IPS-15b (cell line): Measurements from ENCODE around the gene CAPN11.

ENCODE experiments used
- H3K27me3 ChIP-seq: one replicate; pipeline ENCODE4 v1.6.1; 2013; ENCODE audit warnings: low read length; ENCODE audit not compliant: control insufficient read depth, insufficient read depth
- H3K36me3 ChIP-seq: one replicate; pipeline ENCODE4 v1.6.1; 2013; ENCODE audit warnings: low read length; ENCODE audit not compliant: control insufficient read depth, insufficient read depth
- H3K4me1 ChIP-seq: one replicate; pipeline ENCODE4 v1.6.1; 2013; ENCODE audit warnings: mild to moderate bottlenecking, low read length; ENCODE audit not compliant: control insufficient read depth, insufficient read depth
- H3K4me3 ChIP-seq: one replicate; pipeline ENCODE4 v1.5.1; 2013; ENCODE audit warnings: low read depth, low read length
- H3K9ac ChIP-seq: one replicate; pipeline ENCODE4 v1.6.1; 2013; ENCODE audit warnings: low read depth, mild to moderate bottlenecking, low read length
- H3K9me3 ChIP-seq: one replicate; pipeline ENCODE4 v1.6.1; 2013; ENCODE audit warnings: mild to moderate bottlenecking, low read length; ENCODE audit not compliant: control insufficient read depth, insufficient read depth

Gene CAPN11

GRCh38 chr6:44221961-44222335 is 63.3 kb downstream of the CAPN11 start:
- H3K9ac ChIP-seq: no peak overlapping the region
- H3K4me3 ChIP-seq: no peak overlapping the region
- H3K27me3 ChIP-seq: no peaks in the 10 kb centered on the region
- no peaks in the 10 kb centered on the region for H3K9me3 ChIP-seq
- peaks cover 38% of the 10 kb centered on the region for H3K4me1 ChIP-seq
- no peaks in the 10 kb centered on the region for H3K36me3 ChIP-seq

- Histone ChIP-seq H3K9me3 (no peaks in the 10 kb centered on the region), H3K4me3 (peak overlapping the region; percentile 64), H3K4me1 (peaks cover 35% of the 10 kb centered on the region), H3K9ac (no peak overlapping the region), H3K36me3 (peaks cover 5% of the 10 kb centered on the region), H3K27me3 (no peaks in the 10 kb centered on the region)
Measured at GRCh38 chr6:44222486-44223318, 64.1 kb downstream of the CAPN11 start.

- no peaks in the 10 kb centered on the region for H3K9me3 ChIP-seq
- H3K4me1 ChIP-seq: peaks cover 27% of the 10 kb centered on the region
- no peaks in the 10 kb centered on the region for H3K27me3 ChIP-seq
- peak within 1 kb of the TSS; percentile 90 for H3K4me3 ChIP-seq
- H3K36me3 ChIP-seq: peaks cover 8% of the 10 kb centered on the region
- peak within 1 kb of the TSS; percentile 4 for H3K9ac ChIP-seq
Measured at GRCh38 chr6:44223319-44224028, 64.9 kb downstream of the CAPN11 start, which contains the start of gene SLC29A1. Gene SLC29A1 (plus strand): TSS chr6:44223595. CDS start chr6:44227314, 3,719 bp downstream.

GRCh38 chr6:44224029-44224964 is 65.7 kb downstream of the CAPN11 start:
- peak overlapping the region; percentile 90 for H3K4me3 ChIP-seq
- H3K4me1 ChIP-seq: peaks cover 26% of the 10 kb centered on the region
- H3K36me3 ChIP-seq: peaks cover 14% of the 10 kb centered on the region
- peak overlapping the region; percentile 4 for H3K9ac ChIP-seq
- no peaks in the 10 kb centered on the region for H3K9me3 ChIP-seq
- no peaks in the 10 kb centered on the region for H3K27me3 ChIP-seq

- H3K9ac ChIP-seq: no peak overlapping the region
- H3K4me1 ChIP-seq: peaks cover 26% of the 10 kb centered on the region
- H3K4me3 ChIP-seq: peak overlapping the region; percentile 90
Measured at GRCh38 chr6:44224965-44225305, 66.3 kb downstream of the CAPN11 start.

GRCh38 chr6:44225579-44226325 is 67.1 kb downstream of the CAPN11 start:
- Histone ChIP-seq H3K9me3 (no peaks in the 10 kb centered on the region), H3K4me1 (peaks cover 26% of the 10 kb centered on the region), H3K36me3 (peaks cover 26% of the 10 kb centered on the region), H3K4me3 (peak overlapping the region; percentile 18), H3K9ac (peak overlapping the region; percentile 24), H3K27me3 (no peaks in the 10 kb centered on the region)

More at GRCh38 chr6:44224965-44225305, 66.3 kb downstream of the CAPN11 start:
- Histone ChIP-seq H3K36me3 (peaks cover 20% of the 10 kb centered on the region), H3K9me3 (no peaks in the 10 kb centered on the region), H3K27me3 (no peaks in the 10 kb centered on the region)

- Histone ChIP-seq H3K36me3 (peaks cover 30% of the 10 kb centered on the region), H3K4me1 (peaks cover 23% of the 10 kb centered on the region)
Measured at GRCh38 chr6:44226368-44227147, 67.9 kb downstream of the CAPN11 start.

GRCh38 chr6:44227148-44227793 is 68.7 kb downstream of the CAPN11 start:
- H3K4me1 ChIP-seq: peaks cover 20% of the 10 kb centered on the region
- H3K27me3 ChIP-seq: no peaks in the 10 kb centered on the region
- H3K4me3 ChIP-seq: no peak overlapping the region
- H3K9me3 ChIP-seq: no peaks in the 10 kb centered on the region
- no peak overlapping the region for H3K9ac ChIP-seq
- H3K36me3 ChIP-seq: peaks cover 36% of the 10 kb centered on the region

More at GRCh38 chr6:44226368-44227147, 67.9 kb downstream of the CAPN11 start:
- peak overlapping the region; percentile 24 for H3K9ac ChIP-seq
- H3K27me3 ChIP-seq: no peaks in the 10 kb centered on the region
- no peaks in the 10 kb centered on the region for H3K9me3 ChIP-seq
- H3K4me3 ChIP-seq: no peak overlapping the region

GRCh38 chr6:44228031-44228430 is 69.4 kb downstream of the CAPN11 start:
- Histone ChIP-seq H3K9me3 (no peaks in the 10 kb centered on the region), H3K9ac (no peak overlapping the region), H3K36me3 (peaks cover 42% of the 10 kb centered on the region), H3K4me3 (no peak overlapping the region), H3K4me1 (peaks cover 20% of the 10 kb centered on the region), H3K27me3 (no peaks in the 10 kb centered on the region)

- Histone ChIP-seq H3K27me3 (no peaks in the 10 kb centered on the region), H3K36me3 (peaks cover 44% of the 10 kb centered on the region), H3K9me3 (no peaks in the 10 kb centered on the region), H3K4me3 (no peak overlapping the region), H3K4me1 (peaks cover 20% of the 10 kb centered on the region), H3K9ac (no peak overlapping the region)
Measured at GRCh38 chr6:44228433-44228832, 69.8 kb downstream of the CAPN11 start.
